H1 (cell line): ENCODE results near the gene RAB44. TPM values are rescaled to one million over a fixed set of nuclear protein-coding genes. Genes with fewer than 3 reads are reported as not detected.

Experiments used
- CTCF ChIA-PET: fragments of 300-600 bp; sonication (Branson Sonifier 250); formaldehyde crosslinking; loops from one replicate; lab custom pipeline; 2021; ENCODE audit not compliant: partially characterized antibody; lab: Charles Lee
- POLR2A ChIA-PET: fragments of 300-600 bp; sonication (Branson Sonifier 250); formaldehyde crosslinking; loops from one replicate; lab custom pipeline; 2021; ENCODE audit warnings: inconsistent platforms; ENCODE audit not compliant: partially characterized antibody; lab: Charles Lee
- DNase-seq, 2 experiments: peaks; one replicate each; pipeline versions ENCODE4 v3.0.0 to v3.0.0-alpha.2; 2010 to 2022; ENCODE audit warnings: low spot score in 2 of 2, low read depth in 1 of 2, mixed read lengths in 1 of 2
- FAIRE-seq: peaks from 2 replicates; lab custom pipeline; 2011; peaks lifted over from hg19 to GRCh38; lab: Jason Lieb, UNC
- H2AFZ ChIP-seq: 2 replicates; pipeline ENCODE4 v1.8.1; 2012; ENCODE audit warnings: low read length, inconsistent platforms
- H2AK5ac ChIP-seq: 2 replicates; pipeline ENCODE4 v1.6.1; 2013; ENCODE audit warnings: low read depth, low read length
- H2BK120ac ChIP-seq: replicated peaks from 2 replicates; pipeline ENCODE3; 2013; ENCODE audit warnings: low read depth, low read length, inconsistent platforms
- H2BK12ac ChIP-seq: 2 replicates; pipeline ENCODE4 v1.6.1; 2013; ENCODE audit warnings: low read depth, low read length
- H2BK15ac ChIP-seq: 2 replicates; pipeline ENCODE4 v1.6.1; 2013; ENCODE audit warnings: low read length
- H2BK20ac ChIP-seq: 2 replicates; pipeline ENCODE4 v1.6.1; 2013; ENCODE audit warnings: low read length
- H2BK5ac ChIP-seq: 2 replicates; pipeline ENCODE4 v1.6.1; 2013; ENCODE audit warnings: low read depth, low read length
- H3K14ac ChIP-seq: 2 replicates; pipeline ENCODE4 v1.6.1; 2013; ENCODE audit warnings: inconsistent platforms; ENCODE audit not compliant: insufficient read length
- H3K18ac ChIP-seq: 2 replicates; pipeline ENCODE4 v1.6.1; 2013; ENCODE audit warnings: low read length; ENCODE audit errors: extremely low read depth
- H3K23ac ChIP-seq: 2 replicates; pipeline ENCODE4 v1.6.1; 2013; ENCODE audit warnings: inconsistent platforms; ENCODE audit not compliant: insufficient read length
- H3K23me2 ChIP-seq: 2 replicates; pipeline ENCODE4 v1.6.1; 2013; ENCODE audit warnings: low read depth, low read length
- H3K27ac ChIP-seq: 2 replicates; pipeline ENCODE4 v1.6.1; 2011; ENCODE audit warnings: low read depth, low read length, inconsistent platforms
- H3K27me3 ChIP-seq, 4 experiments: replicated peaks in 1 of 4; 1 replicate in 1 of 4; 2 replicates in 3 of 4; pipeline versions ENCODE4 v1.6.1 to v1.8.1; 2011 to 2013; ENCODE audit warnings: low read length in 3 of 4, mild to moderate bottlenecking in 3 of 4, inconsistent platforms in 2 of 4, mixed read lengths in 2 of 4, moderate library complexity in 1 of 4; ENCODE audit not compliant: control insufficient read depth in 3 of 4, insufficient read depth in 3 of 4; ENCODE audit errors: extremely low read depth in 1 of 4
- H3K36me3 ChIP-seq, 4 experiments: 2 replicates each; pipeline versions ENCODE4 v1.6.1 to v1.8.1; 2011 to 2013; ENCODE audit warnings: mild to moderate bottlenecking in 4 of 4, low read length in 3 of 4, moderate library complexity in 2 of 4, control low read depth in 1 of 4, inconsistent platforms in 1 of 4; ENCODE audit not compliant: insufficient read depth in 4 of 4, control insufficient read depth in 2 of 4
- H3K4ac ChIP-seq: replicated peaks from 2 replicates; pipeline ENCODE3; 2013; ENCODE audit warnings: low read length, low read depth, mixed read lengths, inconsistent platforms; ENCODE audit not compliant: insufficient read length
- H3K4me1 ChIP-seq, 4 experiments: replicated peaks in 1 of 4; 1 replicate in 1 of 4; 2 replicates in 3 of 4; pipeline versions ENCODE4 v1.6.1 to v1.8.1; 2011 to 2013; ENCODE audit warnings: low read length in 3 of 4, inconsistent platforms in 2 of 4, mixed read lengths in 1 of 4; ENCODE audit not compliant: insufficient read depth in 4 of 4, control insufficient read depth in 3 of 4
- H3K4me2 ChIP-seq, 2 experiments: 2 replicates each; pipeline versions ENCODE4 v1.6.1 to v1.8.1; 2011 to 2013; ENCODE audit warnings: low read depth in 2 of 2, low read length in 2 of 2, control low read depth in 1 of 2, inconsistent platforms in 1 of 2, mild to moderate bottlenecking in 1 of 2; ENCODE audit not compliant: insufficient read depth in 1 of 2
- H3K4me3 ChIP-seq, 4 experiments: fragments of 200-600, 300-600 bp in 1 of 4; sonication (generic), shearing (Covaris generic), sonication (Bioruptor Twin) in 1 of 4; 2 replicates each; pipeline versions ENCODE4 v1.5.1 to v1.8.1; 2011 to 2016; ENCODE audit warnings: low read length in 4 of 4, low read depth in 3 of 4, control low read depth in 2 of 4, inconsistent platforms in 2 of 4, mild to moderate bottlenecking in 2 of 4, mixed read lengths in 1 of 4, moderate library complexity in 1 of 4; ENCODE audit not compliant: insufficient read depth in 2 of 4; ENCODE audit errors: extremely low read depth in 1 of 4
- H3K56ac ChIP-seq: replicated peaks from 2 replicates; pipeline ENCODE3; 2013; ENCODE audit warnings: low read depth, mild to moderate bottlenecking, mixed read lengths, low read length, inconsistent platforms; ENCODE audit not compliant: insufficient read length
- H3K79me1 ChIP-seq: 2 replicates; pipeline ENCODE4 v1.6.1; 2013; ENCODE audit warnings: low read depth, low read length, control low read depth
- H3K79me2 ChIP-seq, 2 experiments: 2 replicates each; pipeline versions ENCODE4 v1.6.1 to v1.8.1; 2012 to 2013; ENCODE audit warnings: low read length in 2 of 2, mild to moderate bottlenecking in 2 of 2, inconsistent platforms in 1 of 2; ENCODE audit not compliant: insufficient read depth in 2 of 2, control insufficient read depth in 1 of 2
- H3K9ac ChIP-seq, 4 experiments: replicated peaks in 1 of 4; 1 replicate in 1 of 4; 2 replicates in 3 of 4; pipeline versions ENCODE4 v1.6.1 to v1.8.1; 2011 to 2013; ENCODE audit warnings: low read depth in 3 of 4, low read length in 3 of 4, control low read depth in 2 of 4, mild to moderate bottlenecking in 2 of 4, moderate library complexity in 2 of 4, inconsistent platforms in 1 of 4; ENCODE audit errors: extremely low read depth in 1 of 4
- H3K9me3 ChIP-seq, 2 experiments: 2 replicates each; pipeline versions ENCODE4 v1.6.1 to v1.8.1; 2012 to 2013; ENCODE audit warnings: mild to moderate bottlenecking in 2 of 2, moderate library complexity in 2 of 2, control low read depth in 1 of 2, inconsistent platforms in 1 of 2, low read depth in 1 of 2, low read length in 1 of 2, mixed read lengths in 1 of 2; ENCODE audit not compliant: insufficient read depth in 2 of 2
- H4K20me1 ChIP-seq, 2 experiments: replicated peaks in 1 of 2; 2 replicates each; pipeline versions ENCODE3 to v1.8.1; 2011 to 2013; ENCODE audit warnings: inconsistent platforms in 2 of 2, low read length in 2 of 2, mild to moderate bottlenecking in 1 of 2; ENCODE audit not compliant: insufficient read depth in 2 of 2, control insufficient read depth in 1 of 2
- H4K5ac ChIP-seq: 2 replicates; pipeline ENCODE4 v1.6.1; 2013; ENCODE audit warnings: low read length, low read depth, mixed read lengths, inconsistent platforms; ENCODE audit not compliant: insufficient read length
- H4K8ac ChIP-seq: 2 replicates; pipeline ENCODE4 v1.8.0; 2013; ENCODE audit warnings: mild to moderate bottlenecking, moderate library complexity, low read length, inconsistent platforms; ENCODE audit not compliant: insufficient read depth; ENCODE audit errors: extremely low read depth
- H4K91ac ChIP-seq: replicated peaks from 2 replicates; pipeline ENCODE3; 2013; ENCODE audit warnings: low read length, mixed read lengths, inconsistent platforms; ENCODE audit not compliant: insufficient read length
- ATF2 ChIP-seq: IDR thresholded peaks from 2 replicates; pipeline ENCODE4 v1.6.1; 2012; ENCODE audit warnings: low read length, inconsistent platforms
- CEBPB ChIP-seq: IDR thresholded peaks from 2 replicates; pipeline ENCODE4 v1.6.1; 2012; ENCODE audit warnings: low read depth, low read length
- E2F6 ChIP-seq: IDR thresholded peaks from 2 replicates; pipeline ENCODE4 v1.6.1; 2012; ENCODE audit warnings: inconsistent platforms
- JUND ChIP-seq: IDR thresholded peaks from 2 replicates; pipeline ENCODE4 v1.6.1; 2011; ENCODE audit warnings: mild to moderate bottlenecking, improper control_type of control experiment, low read length
- KDM4A ChIP-seq: IDR thresholded peaks from one replicate; pipeline ENCODE4 v1.7.1; 2012; ENCODE audit warnings: low read depth, mild to moderate bottlenecking, moderate library complexity, low read length, inconsistent platforms; ENCODE audit not compliant: severe bottlenecking
- MAFK ChIP-seq: IDR thresholded peaks from 2 replicates; pipeline ENCODE4 v1.6.1; 2012; ENCODE audit warnings: low read depth, mild to moderate bottlenecking, improper control_type of control experiment, low read length
- POLR2AphosphoS5 ChIP-seq: IDR thresholded peaks from 2 replicates; pipeline ENCODE4 v1.6.1; 2011; ENCODE audit warnings: low read depth, low read length
- RAD21 ChIP-seq, 2 experiments: IDR thresholded peaks in 1 of 2; conservative IDR thresholded peaks in 1 of 2; 2 replicates each; pipeline ENCODE4 v1.6.1; 2011; ENCODE audit warnings: low read depth in 2 of 2, low read length in 2 of 2, improper control_type of control experiment in 1 of 2, inconsistent platforms in 1 of 2, mild to moderate bottlenecking in 1 of 2, moderate library complexity in 1 of 2
- RBBP5 ChIP-seq: IDR thresholded peaks from 2 replicates; pipeline ENCODE4 v1.7.1; 2012; ENCODE audit warnings: low read depth, mild to moderate bottlenecking, inconsistent platforms, low read length, moderate library complexity, borderline replicate concordance
- RFX5 ChIP-seq: IDR thresholded peaks from 2 replicates; pipeline ENCODE4 v1.6.1; 2011; ENCODE audit warnings: low read depth, low read length, improper control_type of control experiment, borderline replicate concordance
- SP2 ChIP-seq: IDR thresholded peaks from 2 replicates; pipeline ENCODE4 v1.6.1; 2012; ENCODE audit warnings: mild to moderate bottlenecking, low read length, inconsistent platforms
- TEAD4 ChIP-seq: IDR thresholded peaks from 2 replicates; pipeline ENCODE4 v1.6.1; 2012; ENCODE audit warnings: low read depth, low read length, inconsistent platforms, mixed read lengths
- WGBS, 2 experiments: shearing (Covaris generic) in 1 of 2; methylation state at CpG; one replicate each; pipeline versions ENCODE4 v1.1.6 to v1.1.7; 2013 to 2015; ENCODE audit warnings: low lambda C conversion rate in 2 of 2, mixed read lengths in 2 of 2, inconsistent platforms in 1 of 2, low coverage in 1 of 2, missing lambda C conversion rate in 1 of 2; ENCODE audit not compliant: insufficient replicate concordance in 2 of 2, insufficient coverage in 1 of 2, insufficient read length in 1 of 2; ENCODE audit errors: extremely low coverage in 1 of 2, missing lambda C conversion rate in 1 of 2; 5-methylcytosine and 5-hydroxymethylcytosine counted together
- polyA plus RNA-seq, 7 experiments: library from polyadenylated mRNA; depleted of rRNA in 3 of 7; stranded (reverse) in 5 of 7; unstranded in 2 of 7; fragments of >200 nt in 5 of 7; fragments of 200-250 nt in 2 of 7; gene quantifications; 1 replicate in 5 of 7; 2 replicates in 1 of 7; 4 replicates in 1 of 7; pipeline versions ENCODE4 v1.2.1 to v1.2.3, GENCODE V29; 2011 to 2013; ENCODE audit warnings: missing spikeins in 2 of 7, mixed read lengths in 2 of 7
- total RNA-seq: library from RNA; stranded (reverse); fragmentation: NEBNext Ultra II Directional; extraction: Animal tissue kit (Norgen Biotek cat#: 25700); gene quantifications from 2 replicates; pipeline ENCODE4 v1.2.1, GENCODE V29; 2021

RAB44 gene
- total and polyA plus RNA-seq, 2 of the 8 experiments (the other 6 are each of a cell fraction or from before 2014, with no cell fraction given), result 0.02 TPM; not detected in 1

DNA sequence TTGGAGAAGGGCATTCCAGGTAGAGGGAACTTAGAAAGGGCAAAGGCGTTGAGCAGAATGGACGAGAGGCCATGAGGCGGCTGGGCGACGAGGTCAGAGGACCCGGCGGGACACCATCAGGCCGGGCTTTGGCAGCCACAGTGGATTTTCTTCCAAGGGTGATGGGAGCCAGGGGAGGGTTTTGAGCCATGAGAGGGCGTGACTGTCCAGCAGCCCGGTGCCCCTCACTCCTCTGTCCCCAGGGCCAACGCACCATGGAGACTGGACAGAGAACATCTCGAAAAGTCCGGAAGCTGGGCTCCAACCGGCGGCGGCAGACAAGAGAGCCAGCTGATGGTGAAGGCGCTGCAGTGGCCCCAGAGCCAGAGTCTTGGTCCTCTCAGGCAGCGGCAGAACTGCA is 6.4 kb downstream of the RAB44 start:
- Histone ChIP-seq H3K79me1 (no peaks in the 10 kb centered on the region), H3K79me2 (no peaks in the 10 kb centered on the region), H2AFZ (no peak overlapping the region), H2BK15ac (no peak overlapping the region), H3K9ac (no peak overlapping the region), H3K27me3 (no peaks in the 10 kb centered on the region), H3K4me1 (no peaks in the 10 kb centered on the region), H3K9me3 (no peaks in the 10 kb centered on the region), H3K23me2 (no peaks in the 10 kb centered on the region), H3K36me3 (no peaks in the 10 kb centered on the region), H3K4me2 (no peak overlapping the region), H3K14ac (no peak overlapping the region), H2AK5ac (no peak overlapping the region), H3K4me3 (no peak overlapping the region), H2BK20ac (no peak overlapping the region), H2BK120ac (no peak overlapping the region), H4K91ac (no peak overlapping the region), H3K23ac (no peak overlapping the region), H4K5ac (no peak overlapping the region), H3K56ac (no peak overlapping the region), H3K4ac (no peak overlapping the region), H2BK12ac (no peak overlapping the region), H4K8ac (no peak overlapping the region), H2BK5ac (no peak overlapping the region), H3K27ac (no peak overlapping the region), H3K18ac (no peak overlapping the region), H4K20me1 (no peaks in the 10 kb centered on the region)
- ChIA-PET CTCF (interaction anchor here (0.7 to 8.6 kb wide), 5 partner anchors 14 to 89 kb away, joined by 3 to 52 read pairs (median 5); no protein-coding TSS in a partner anchor), POLR2A (interaction anchor here (1.1 kb wide), 1 partner anchor 109 kb away, joined by 3 read pairs; no protein-coding TSS in a partner anchor)
- FAIRE-seq (no peak), DNase-seq (no peak)
- 84% methylated on average over 18 of the region's 18 CpGs; no CpG with 5 or more reads in 1 of the 2 experiments for WGBS, 2 experiments
- TF ChIP-seq CEBPB, result no peak
- TF ChIP-seq E2F6, result no peak
- TF ChIP-seq ATF2, result no peak
- TF ChIP-seq JUND, result no peak
- no peak for TF ChIP-seq TEAD4
- no peak for TF ChIP-seq KDM4A
- TF ChIP-seq SP2, result no peak
- TF ChIP-seq RBBP5, result no peak
- TF ChIP-seq MAFK, result no peak
- TF ChIP-seq POLR2AphosphoS5, result no peak
- TF ChIP-seq RFX5, result no peak
- TF ChIP-seq RAD21 (IDR thresholded peaks at IDR 0.05 in 1 of 2, conservative IDR thresholded peaks at IDR 0.05 in 1 of 2; ENCODE audit: low read depth in 2 of 2, low read length in 2 of 2), result no peak
